ENCODE measurements around the gene PI4K2B. TPM values are rescaled to one million over a fixed set of nuclear protein-coding genes. Genes with fewer than 3 reads are reported as not detected.

The PI4K2B gene
- total and polyA plus RNA-seq, 2 of the 13 experiments (the other 11 are each of a cell fraction or from before 2014, with no cell fraction given), result 6.9 to 25.8 TPM

- TF ChIP-seq ZNF142 (CRISPR knock-in tag; IDR thresholded peaks at IDR 0.05) (no peak), CEBPZ (IDR thresholded peaks at IDR 0.05; ENCODE audit: low read length) (no peak), NKX3-1 (CRISPR knock-in tag; IDR thresholded peaks at IDR 0.05) (peak; percentile 72; the same call in 1 of the 2 replicates), NR1H2 (CRISPR knock-in tag; IDR thresholded peaks at IDR 0.05; ENCODE audit: borderline replicate concordance, low read depth) (no peak), ZNF878 (CRISPR knock-in tag; IDR thresholded peaks at IDR 0.05) (no peak), BRD4 (CRISPR knock-in tag; IDR thresholded peaks at IDR 0.05) (0 out of 2 replicates have a peak, but pooled peaks have one; percentile 50), ZNF615 (CRISPR knock-in tag; IDR thresholded peaks at IDR 0.05; ENCODE audit: borderline replicate concordance) (no peak), ZNF44 (CRISPR knock-in tag; IDR thresholded peaks at IDR 0.05) (no peak), DPF2 (CRISPR knock-in tag; IDR thresholded peaks at IDR 0.05; ENCODE audit: borderline replicate concordance, low read depth) (0 out of 2 replicates have a peak, but pooled peaks have one; percentile 27), MBD4 (IDR thresholded peaks at IDR 0.05; ENCODE audit: borderline replicate concordance, low read length) (no peak), YY1 (IDR thresholded peaks at IDR 0.05; ENCODE audit: insufficient read depth, insufficient replicate concordance, low read depth, low read length) (no peak), CREBL2 (CRISPR knock-in tag; IDR thresholded peaks at IDR 0.05; ENCODE audit: borderline replicate concordance) (no peak), ZNF30 (CRISPR knock-in tag; IDR thresholded peaks at IDR 0.05) (no peak), ZFP90 (CRISPR knock-in tag; IDR thresholded peaks at IDR 0.05; ENCODE audit: borderline replicate concordance) (peak; percentile 47; the same call in 1 of the 2 replicates), IRF1 (CRISPR knock-in tag; IDR thresholded peaks at IDR 0.05; ENCODE audit: low read depth) (no peak), ZNF253 (CRISPR knock-in tag; IDR thresholded peaks at IDR 0.05; ENCODE audit: borderline replicate concordance) (no peak), ATF7 (IDR thresholded peaks at IDR 0.05) (no peak), ATF7 (CRISPR knock-in tag; IDR thresholded peaks at IDR 0.05) (0 out of 2 replicates have a peak, but pooled peaks have one; percentile 51), SSRP1 (CRISPR knock-in tag; IDR thresholded peaks at IDR 0.05) (no peak), CBX1 (IDR thresholded peaks at IDR 0.05; ENCODE audit: low read depth) (no peak), STAT5B (CRISPR knock-in tag; IDR thresholded peaks at IDR 0.05) (no peak)
Measured at GRCh38 chr4:25233737-25234389, at the start of gene PI4K2B (continued).

Data from HepG2 (cell line).